GM12865 (cell line): Measurements from ENCODE around the gene FAM171A1.

Source experiments
- DNase-seq: peaks from one replicate; pipeline ENCODE4 v3.0.0; 2010; ENCODE audit warnings: low read depth
- H3K4me3 ChIP-seq: 2 replicates; pipeline ENCODE4 v1.5.1; 2011; ENCODE audit warnings: mild to moderate bottlenecking, low read depth, low read length, control low read depth
- CTCF ChIP-seq: IDR thresholded peaks from 2 replicates; pipeline ENCODE4 v1.5.1; 2011; ENCODE audit warnings: low read length, control low read depth, low read depth, inconsistent platforms; ENCODE audit not compliant: insufficient read depth; ENCODE audit errors: missing control alignments

The FAM171A1 gene

DNA sequence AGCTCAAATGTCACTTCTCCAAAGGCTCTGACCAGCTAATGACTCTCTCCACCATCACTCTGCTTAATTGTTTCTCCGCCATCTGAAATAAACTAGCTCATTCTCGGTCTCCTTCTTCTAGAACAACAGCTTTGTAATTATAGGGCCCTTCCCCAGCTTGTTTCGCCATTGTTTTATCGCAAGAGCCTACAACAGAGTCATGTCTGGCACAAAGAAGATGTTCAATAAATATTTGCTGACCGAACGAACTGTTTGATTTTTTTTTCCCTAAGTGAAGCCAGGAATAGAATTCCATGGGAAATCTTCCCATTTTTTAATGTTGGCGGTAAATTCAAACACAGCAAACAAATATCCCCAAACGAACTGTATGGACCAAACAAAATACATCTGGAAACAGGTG, 138.8 kb downstream of the FAM171A1 start:
- no peak overlapping the region for H3K4me3 ChIP-seq
- no peak for DNase-seq
- TF ChIP-seq CTCF, result no peak

- TF ChIP-seq CTCF, result no peak
- no peak for DNase-seq
Observed at GRCh38 chr10:15231426-15231825, 139.7 kb downstream of the FAM171A1 start.

GRCh38 chr10:15230257-15230656, 140.8 kb downstream of the FAM171A1 start:
- DNase-seq, result no peak
- no peak overlapping the region for H3K4me3 ChIP-seq
- no peak for TF ChIP-seq CTCF

More at GRCh38 chr10:15231426-15231825, 139.7 kb downstream of the FAM171A1 start:
- H3K4me3 ChIP-seq, result no peak overlapping the region

DNA sequence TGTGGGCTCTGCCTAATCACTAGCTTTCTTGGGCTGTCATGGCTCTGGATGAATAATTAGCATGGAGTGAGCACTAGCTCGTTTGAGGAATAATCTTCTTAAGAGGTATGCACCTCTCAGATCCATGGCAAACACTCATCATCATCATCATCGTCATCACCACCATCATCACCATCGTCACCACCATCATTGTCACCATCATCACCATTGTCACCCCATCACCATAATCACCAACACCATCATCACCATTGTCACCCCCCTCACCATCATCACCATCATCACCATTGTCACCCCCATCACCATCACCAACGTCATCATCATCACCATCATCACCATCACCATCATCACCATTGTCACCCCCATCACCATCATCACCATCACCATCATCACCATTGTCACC, 141.8 kb downstream of the FAM171A1 start:
- no peak for TF ChIP-seq CTCF
- DNase-seq, result no peak

DNA sequence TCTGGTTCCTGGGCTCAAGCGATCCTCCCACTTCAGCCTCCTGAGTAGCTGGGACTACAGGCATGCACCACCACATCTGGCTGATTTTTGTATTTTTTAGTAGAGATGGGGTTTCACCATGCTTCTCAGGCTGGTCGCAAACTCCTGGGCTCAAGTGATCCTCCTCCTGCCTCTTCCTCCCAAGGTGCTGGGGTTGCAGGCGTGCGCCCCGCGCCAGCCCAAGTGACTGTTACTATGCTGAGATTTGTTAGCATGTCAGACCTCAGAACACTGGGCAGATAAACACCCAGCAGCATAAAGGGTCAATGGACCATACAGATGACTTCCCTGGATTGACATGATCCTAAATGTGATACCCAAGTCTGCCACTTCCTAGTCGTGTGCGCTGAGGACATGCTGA, 142.7 kb downstream of the FAM171A1 start:
- TF ChIP-seq CTCF, result no peak

More for the DNA sequence above, 141.8 kb downstream of the FAM171A1 start:
- H3K4me3 ChIP-seq, result no peak overlapping the region

DNA sequence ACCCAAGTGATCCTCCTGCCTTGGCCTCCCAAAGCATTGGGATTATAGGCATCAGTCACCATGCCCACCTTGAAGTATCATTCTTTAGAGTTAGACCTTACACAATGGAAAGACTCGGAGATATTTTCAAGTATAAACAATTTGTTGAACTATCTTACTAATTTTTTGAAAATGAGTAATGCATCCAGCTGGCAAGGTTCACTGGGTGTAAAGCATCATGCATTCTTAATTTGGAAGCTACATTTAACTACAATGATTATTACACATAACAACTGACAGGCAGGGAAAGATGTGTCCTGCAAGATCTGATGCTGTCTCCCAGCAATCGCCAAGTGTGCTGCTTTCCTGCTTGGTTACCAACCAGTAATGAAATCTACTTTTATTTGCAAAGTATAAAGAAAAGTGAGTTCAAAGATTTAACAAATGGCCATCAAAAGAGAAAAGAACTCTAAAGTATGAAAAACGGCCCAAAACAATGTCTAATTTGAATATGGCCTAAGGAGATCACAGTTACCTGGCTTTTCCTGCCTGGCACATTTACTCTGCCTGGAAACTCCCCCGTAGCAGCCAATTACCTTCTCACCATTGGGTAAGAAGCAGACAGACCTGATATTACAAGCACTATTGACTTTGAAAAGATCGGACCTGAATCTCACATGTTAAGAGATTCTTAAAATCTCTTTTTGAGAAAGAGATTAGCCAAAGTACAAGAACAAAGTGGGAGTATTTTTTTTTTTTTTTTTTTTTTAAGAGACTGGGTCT, 143.3 kb downstream of the FAM171A1 start:
- TF ChIP-seq CTCF, result no peak
- no peak overlapping the region for H3K4me3 ChIP-seq
- no peak for DNase-seq

More for the DNA sequence above, 142.7 kb downstream of the FAM171A1 start:
- H3K4me3 ChIP-seq, result no peak overlapping the region
- no peak for DNase-seq

DNA sequence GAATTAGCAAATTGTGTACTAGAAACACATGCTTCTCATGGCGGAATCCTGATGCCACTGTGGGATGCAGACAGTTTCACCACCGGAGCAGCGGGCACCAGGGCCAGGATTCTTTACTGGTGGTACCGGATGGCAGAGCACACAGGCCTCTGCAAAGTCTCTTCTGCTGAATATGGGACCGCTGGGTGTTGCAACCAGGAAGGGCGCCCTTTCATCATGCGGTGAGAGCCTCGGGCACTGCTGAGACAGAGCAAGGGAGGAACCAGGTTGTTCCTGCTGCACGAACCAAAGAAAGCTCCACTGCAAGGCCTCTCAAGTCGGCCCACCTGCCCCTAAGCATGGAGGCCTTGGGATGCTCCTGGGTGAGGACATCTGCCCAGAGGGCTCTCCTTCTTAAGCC, 145.6 kb downstream of the FAM171A1 start:
- no peak overlapping the region for H3K4me3 ChIP-seq
- DNase-seq, result no peak

More for the DNA sequence above, 145.6 kb downstream of the FAM171A1 start:
- no peak for TF ChIP-seq CTCF
